ENCODE results near the gene POLD3.
"Not testable (repeated sequence)": the region's sequence is repeated elsewhere in the genome, so short reads cannot be mapped to it uniquely, and the experiment has no call there.

Gene POLD3

DNA sequence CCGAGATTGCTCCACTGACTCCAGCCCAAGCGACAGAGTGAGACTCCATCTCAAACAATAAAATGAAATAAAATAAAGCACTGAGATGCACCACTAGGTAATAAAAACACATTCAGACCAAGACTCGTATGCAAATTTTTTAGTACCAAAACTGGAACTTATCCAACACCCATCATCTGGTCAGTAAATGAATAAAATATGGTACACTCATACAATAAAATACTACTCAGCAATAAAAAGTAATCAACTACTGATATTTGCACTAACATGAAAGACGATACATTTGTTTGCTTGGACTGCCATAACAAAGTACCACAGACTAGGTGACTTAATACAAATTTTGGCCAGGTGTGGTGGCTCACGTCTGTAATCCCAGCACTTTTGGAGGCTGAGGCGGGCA, 17.8 kb upstream of the POLD3 start:
- no peak overlapping the region for H3K4me3 Mint-ChIP-seq
- H3K27ac Mint-ChIP-seq: no peak overlapping the region
- H3K4me1 Mint-ChIP-seq (ENCODE audit: low read depth): no peaks in the 10 kb centered on the region
- no peaks in the 10 kb centered on the region for H3K27me3 Mint-ChIP-seq
- H3K36me3 Mint-ChIP-seq (ENCODE audit: low read depth): no peaks in the 10 kb centered on the region
- H3K9me3 Mint-ChIP-seq: no peaks in the 10 kb centered on the region

DNA sequence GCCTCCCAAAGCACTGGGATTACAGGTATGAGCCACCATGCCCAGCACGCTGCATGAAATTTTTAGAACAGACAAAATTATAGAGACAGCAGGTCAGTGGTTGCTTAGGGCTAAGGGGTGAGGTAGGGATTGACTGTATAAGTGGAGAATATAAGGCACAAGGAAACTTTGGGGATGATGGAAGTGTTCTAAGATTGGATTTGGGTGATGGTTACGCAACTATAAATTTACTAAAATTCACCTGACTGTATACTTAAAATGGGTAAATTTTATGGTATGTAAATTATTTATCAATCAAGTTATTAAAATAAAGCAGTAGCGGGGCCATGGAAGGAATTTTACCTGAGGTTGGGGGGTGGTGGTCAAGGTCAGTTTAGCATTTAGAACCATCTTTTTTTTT, 16.4 kb upstream of the POLD3 start:
- H3K4me3 Mint-ChIP-seq: no peak overlapping the region
- no peaks in the 10 kb centered on the region for H3K27me3 Mint-ChIP-seq
- H3K27ac Mint-ChIP-seq: no peak overlapping the region
- no peaks in the 10 kb centered on the region for H3K9me3 Mint-ChIP-seq
- no peaks in the 10 kb centered on the region for H3K4me1 Mint-ChIP-seq (ENCODE audit: low read depth)
- no peaks in the 10 kb centered on the region for H3K36me3 Mint-ChIP-seq (ENCODE audit: low read depth)

DNA sequence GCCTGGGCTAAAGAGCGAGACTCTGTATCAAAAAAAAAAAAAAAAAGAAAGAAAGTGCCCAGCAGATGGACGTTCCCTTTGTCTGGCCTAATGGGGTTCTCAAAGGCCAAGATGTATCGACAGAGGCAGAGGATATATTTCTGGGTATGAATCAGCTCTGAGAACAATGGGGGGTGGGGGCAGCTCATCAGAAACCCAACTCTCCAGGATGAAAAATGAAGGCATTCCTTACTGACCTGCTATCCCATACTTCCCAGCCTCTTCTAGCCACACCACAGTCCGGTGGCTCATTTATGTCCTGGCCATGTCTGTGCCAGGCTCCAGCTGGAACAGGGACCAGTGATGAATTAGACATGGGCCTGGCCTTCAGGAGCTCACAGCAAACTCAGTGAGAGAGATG, 15.2 kb upstream of the POLD3 start:
- Mint-ChIP-seq H3K4me3 (no peak overlapping the region), H3K9me3 (no peaks in the 10 kb centered on the region), H3K4me1 (ENCODE audit: low read depth) (no peaks in the 10 kb centered on the region), H3K27me3 (no peaks in the 10 kb centered on the region), H3K27ac (no peak overlapping the region), H3K36me3 (ENCODE audit: low read depth) (no peaks in the 10 kb centered on the region)

DNA sequence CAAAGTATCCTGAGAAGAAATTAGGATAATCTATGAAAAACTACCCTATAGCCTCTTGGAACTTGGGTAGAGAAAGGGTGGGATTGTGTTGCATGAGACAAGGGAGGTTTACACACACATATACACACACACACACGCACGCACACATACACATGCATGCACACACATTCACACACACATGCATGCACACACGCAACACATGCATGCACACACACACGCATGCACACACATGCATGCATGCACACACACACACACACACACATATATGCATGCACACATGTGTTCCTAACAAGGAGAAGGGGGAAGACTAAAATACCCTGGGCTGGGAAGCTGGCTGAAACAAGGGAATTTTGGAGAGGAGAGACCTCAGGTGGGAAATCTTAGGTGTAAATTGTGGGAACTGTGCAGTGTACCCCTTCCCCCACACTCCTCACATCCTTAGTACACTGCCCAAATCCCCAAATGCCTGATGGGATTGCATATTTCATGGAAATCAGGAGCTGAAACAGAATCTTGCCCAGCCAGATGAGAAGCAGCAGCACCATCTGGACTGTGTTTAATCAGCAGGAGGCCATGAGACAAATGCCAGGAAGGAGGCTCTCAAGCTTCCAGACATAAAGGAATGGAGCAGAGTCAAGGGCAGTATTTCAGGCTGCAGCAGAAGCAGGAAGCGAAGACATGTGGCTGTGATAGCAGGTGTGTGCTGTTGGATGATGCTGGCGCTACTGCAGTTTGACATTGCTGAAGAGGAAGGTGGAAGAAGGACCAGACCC, 14.6 kb upstream of the POLD3 start:
- Mint-ChIP-seq H3K4me1 (ENCODE audit: low read depth) (no peaks in the 10 kb centered on the region), H3K27me3 (no peaks in the 10 kb centered on the region), H3K27ac (no peak overlapping the region), H3K9me3 (no peaks in the 10 kb centered on the region), H3K36me3 (ENCODE audit: low read depth) (no peaks in the 10 kb centered on the region), H3K4me3 (no peak overlapping the region)

DNA sequence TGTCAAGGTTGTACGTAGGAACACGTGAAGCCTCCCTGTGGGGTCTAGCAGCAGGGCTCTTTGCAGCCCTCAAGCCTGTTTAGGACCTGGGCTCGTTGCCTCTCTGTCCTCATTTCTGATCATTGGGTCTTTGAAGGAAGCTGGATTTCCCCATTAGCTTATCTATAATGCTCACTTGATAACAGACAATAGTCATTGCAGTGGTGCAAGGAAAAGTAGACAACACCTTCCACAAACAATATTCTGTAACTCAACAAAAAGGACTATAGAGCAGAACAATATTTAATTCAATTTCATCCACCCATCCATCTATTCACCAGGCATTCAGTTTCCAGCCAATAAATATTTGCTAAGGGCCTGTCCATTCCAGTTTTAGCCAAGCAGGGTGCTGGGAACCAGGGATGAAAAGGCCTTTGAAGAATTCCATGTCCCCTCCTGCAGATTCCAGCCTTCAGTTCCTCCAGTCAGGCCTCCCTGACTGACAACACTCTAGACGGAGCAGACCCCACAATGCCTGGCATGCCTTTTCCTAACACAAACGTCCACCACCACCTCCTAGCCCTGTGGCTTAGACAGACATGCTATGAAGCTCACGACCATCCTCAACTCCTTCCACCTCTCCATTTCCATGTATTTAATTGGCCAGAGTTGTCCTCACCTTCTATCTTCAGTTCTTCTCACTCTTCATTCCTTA, 12.7 kb upstream of the POLD3 start:
- no peak overlapping the region for H3K27ac Mint-ChIP-seq
- H3K36me3 Mint-ChIP-seq (ENCODE audit: low read depth): no peaks in the 10 kb centered on the region
- H3K27me3 Mint-ChIP-seq: no peaks in the 10 kb centered on the region
- no peaks in the 10 kb centered on the region for H3K4me1 Mint-ChIP-seq (ENCODE audit: low read depth)
- no peaks in the 10 kb centered on the region for H3K9me3 Mint-ChIP-seq
- H3K4me3 Mint-ChIP-seq: no peak overlapping the region

DNA sequence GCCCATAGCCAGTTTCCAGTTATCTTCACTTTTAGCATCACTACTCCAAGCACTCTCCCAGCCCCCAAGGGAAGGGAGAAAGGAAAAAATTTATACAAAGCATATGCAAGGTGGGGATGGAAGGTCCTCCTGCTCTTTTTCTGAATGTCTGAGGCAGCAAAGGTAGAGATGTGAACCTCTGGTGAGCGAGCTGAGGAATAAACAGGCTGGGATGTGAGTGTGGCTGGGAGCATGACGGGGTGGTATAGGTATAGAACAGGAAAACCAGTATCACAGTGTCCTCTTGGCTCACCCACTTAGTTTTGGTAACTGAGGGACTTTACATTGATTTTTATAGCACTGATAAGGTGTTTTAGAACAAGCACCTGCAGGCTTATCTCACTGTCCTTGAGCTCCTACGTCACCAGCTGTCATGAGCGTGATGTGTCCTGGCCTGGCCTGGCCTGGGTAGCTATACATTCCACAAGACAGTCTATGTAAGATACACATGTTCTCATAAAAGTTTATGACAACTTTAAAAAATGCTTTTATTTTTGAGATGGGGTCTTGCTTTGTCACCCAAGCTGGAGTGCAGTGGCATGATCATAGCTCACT, 10.3 kb upstream of the POLD3 start:
- Mint-ChIP-seq H3K4me3 (no peak overlapping the region), H3K4me1 (ENCODE audit: low read depth) (no peaks in the 10 kb centered on the region), H3K27ac (no peak overlapping the region), H3K9me3 (no peaks in the 10 kb centered on the region), H3K27me3 (no peaks in the 10 kb centered on the region), H3K36me3 (ENCODE audit: low read depth) (no peaks in the 10 kb centered on the region)

DNA sequence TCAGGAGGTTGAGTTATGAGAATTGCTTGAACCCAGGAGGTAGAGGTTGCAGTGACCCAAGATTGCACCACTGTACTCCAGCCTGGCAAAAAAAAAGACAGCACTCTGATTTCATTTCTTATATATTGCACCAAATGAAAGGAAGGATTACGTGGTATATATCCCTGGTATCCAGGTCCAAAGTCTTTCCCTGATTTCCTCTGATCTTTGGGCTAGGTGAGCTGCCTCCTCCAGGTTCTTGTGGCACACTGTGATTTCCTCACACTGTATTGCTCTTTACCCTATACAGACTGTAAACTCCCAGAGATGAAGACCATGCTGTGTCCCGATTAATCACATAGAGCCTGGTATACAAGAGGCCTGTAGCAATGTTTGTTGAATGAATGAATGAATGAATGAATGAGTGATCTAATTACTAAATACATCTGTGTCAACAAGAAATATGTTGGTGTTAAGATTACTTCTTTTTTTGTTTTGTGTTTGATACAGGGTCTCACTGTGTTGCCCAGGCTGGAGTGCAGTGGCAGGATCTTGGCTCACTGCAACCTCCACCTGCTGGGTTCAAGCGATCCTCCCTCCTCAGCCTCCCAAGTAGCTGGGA, 9.3 kb upstream of the POLD3 start:
- Mint-ChIP-seq H3K36me3 (ENCODE audit: low read depth) (no peaks in the 10 kb centered on the region), H3K4me3 (no peak overlapping the region), H3K27me3 (no peaks in the 10 kb centered on the region), H3K27ac (no peak overlapping the region), H3K9me3 (no peaks in the 10 kb centered on the region), H3K4me1 (ENCODE audit: low read depth) (no peaks in the 10 kb centered on the region)

DNA sequence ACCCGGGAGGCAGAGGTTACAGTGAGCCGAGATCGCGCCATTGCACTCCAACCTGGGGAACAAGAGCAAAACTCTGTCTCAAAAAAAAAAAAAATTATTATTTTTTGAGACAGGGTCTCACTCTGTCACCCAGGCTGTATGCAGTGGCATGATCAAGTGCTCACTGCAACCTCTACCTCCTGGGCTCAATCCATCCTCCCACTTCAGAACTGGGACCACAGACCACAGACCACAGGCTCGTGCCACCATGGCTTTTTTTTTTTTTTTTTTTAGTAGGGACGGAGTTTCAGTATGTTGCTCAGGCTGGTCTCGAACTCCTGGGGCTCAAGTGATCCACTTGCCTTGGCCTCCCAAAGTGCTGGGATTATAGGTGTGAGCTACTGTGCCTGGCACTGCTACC, 1.9 kb upstream of the POLD3 start:
- H3K4me3 Mint-ChIP-seq, H3K9me3 Mint-ChIP-seq: not testable (repeated sequence)

DNA sequence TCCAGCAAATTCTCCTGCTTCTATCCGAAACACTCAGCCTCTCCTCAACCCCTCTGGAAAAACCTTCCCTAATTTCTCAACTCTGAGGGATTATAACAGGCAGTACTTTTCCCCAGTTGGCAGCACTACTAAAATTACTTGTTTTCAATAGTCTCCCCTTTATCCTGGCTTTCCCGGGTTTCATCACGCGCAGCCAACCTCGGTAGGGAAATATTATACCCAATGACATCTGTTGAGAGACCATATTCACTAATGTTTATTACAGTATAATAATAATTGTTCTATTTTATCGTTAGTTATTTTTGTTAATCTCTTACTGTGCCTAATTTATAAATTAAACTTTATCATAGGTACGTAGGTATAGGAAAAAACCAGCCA, 330 bp upstream of the POLD3 start:
- Mint-ChIP-seq H3K36me3 (ENCODE audit: low read depth) (peaks cover 28% of the 10 kb centered on the region), H3K27me3 (no peaks in the 10 kb centered on the region), H3K4me3 (peak overlapping the region; percentile 98), H3K27ac (peak overlapping the region; percentile 96), H3K4me1 (ENCODE audit: low read depth) (peaks cover 39% of the 10 kb centered on the region), H3K9me3 (no peaks in the 10 kb centered on the region)

More for the DNA sequence above, 1.9 kb upstream of the POLD3 start:
- H3K27ac Mint-ChIP-seq, H3K27me3 Mint-ChIP-seq: not testable (repeated sequence)
- peaks cover 38% of the 10 kb centered on the region for H3K4me1 Mint-ChIP-seq (ENCODE audit: low read depth)
- peaks cover 19% of the 10 kb centered on the region for H3K36me3 Mint-ChIP-seq (ENCODE audit: low read depth)

DNA sequence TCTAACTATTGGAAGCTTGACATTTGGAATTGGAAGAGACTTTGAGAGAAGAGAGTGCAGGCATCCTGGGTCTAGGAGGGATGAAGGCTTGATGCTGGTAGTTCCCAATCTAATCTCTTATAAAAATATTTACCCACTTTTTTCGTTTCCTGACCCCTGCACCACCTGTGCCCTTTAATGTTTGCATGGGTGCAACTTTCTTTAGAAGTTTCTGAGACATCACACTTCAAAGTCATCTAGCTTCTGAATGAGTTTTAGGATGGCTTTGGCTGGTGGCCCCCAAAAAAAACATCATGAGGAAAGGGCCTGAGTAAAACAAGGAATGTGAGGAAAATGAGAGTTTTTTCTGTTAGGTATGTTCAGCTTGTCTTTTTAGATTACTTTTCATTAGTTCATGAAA, 1.1 kb downstream of the POLD3 start:
- H3K4me3 Mint-ChIP-seq: peak overlapping the region; percentile 98
- peaks cover 37% of the 10 kb centered on the region for H3K36me3 Mint-ChIP-seq (ENCODE audit: low read depth)
- H3K4me1 Mint-ChIP-seq (ENCODE audit: low read depth): peaks cover 39% of the 10 kb centered on the region
- H3K9me3 Mint-ChIP-seq: no peaks in the 10 kb centered on the region
- H3K27me3 Mint-ChIP-seq: no peaks in the 10 kb centered on the region
- H3K27ac Mint-ChIP-seq: peak overlapping the region; percentile 96

DNA sequence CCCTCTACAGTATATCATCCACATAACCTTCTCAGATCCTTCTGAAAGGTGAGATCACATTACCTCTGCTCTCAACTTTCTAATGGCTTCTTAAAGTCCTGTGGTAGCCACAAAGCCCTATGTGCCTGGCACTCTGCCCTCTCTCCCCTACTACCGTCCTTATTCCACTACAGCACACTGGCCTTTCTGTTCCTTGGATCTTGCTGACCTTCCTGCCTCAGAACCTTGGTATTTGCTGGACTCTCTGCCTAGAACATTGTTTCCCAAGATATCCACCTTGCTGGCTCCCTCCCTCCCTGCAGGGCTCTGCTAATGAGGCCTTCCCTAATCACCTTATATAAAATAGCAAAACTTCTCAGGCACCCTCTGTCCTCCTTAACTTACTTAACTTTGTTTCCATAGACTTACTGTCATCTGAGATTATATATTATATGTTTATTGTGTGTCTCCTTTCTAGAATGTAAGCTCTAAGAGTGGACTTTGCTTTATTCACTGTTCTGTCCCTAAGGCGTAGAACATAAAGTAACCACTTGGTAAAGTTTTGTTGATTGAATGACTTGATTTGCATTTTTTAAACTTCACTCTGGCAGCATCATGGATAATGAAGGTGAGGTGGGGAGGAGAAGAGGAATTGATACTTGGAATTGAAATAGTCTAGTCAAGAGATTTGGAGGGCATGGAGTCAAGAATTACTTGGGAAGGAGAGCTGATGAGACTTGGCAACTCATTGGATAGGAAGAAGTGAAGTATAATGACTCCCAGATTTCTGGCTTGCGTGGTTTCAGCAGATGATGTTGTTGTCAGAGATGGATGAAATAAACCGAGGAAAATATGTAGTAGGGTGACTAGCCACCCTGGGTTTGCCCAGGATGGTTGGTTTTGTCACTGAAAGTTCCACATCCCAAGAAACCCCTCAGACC, 10.5 kb downstream of the POLD3 start:
- Mint-ChIP-seq H3K9me3 (no peaks in the 10 kb centered on the region), H3K4me1 (ENCODE audit: low read depth) (no peaks in the 10 kb centered on the region), H3K27ac (no peak overlapping the region), H3K4me3 (no peak overlapping the region), H3K36me3 (ENCODE audit: low read depth) (peaks cover 34% of the 10 kb centered on the region), H3K27me3 (no peaks in the 10 kb centered on the region)

DNA sequence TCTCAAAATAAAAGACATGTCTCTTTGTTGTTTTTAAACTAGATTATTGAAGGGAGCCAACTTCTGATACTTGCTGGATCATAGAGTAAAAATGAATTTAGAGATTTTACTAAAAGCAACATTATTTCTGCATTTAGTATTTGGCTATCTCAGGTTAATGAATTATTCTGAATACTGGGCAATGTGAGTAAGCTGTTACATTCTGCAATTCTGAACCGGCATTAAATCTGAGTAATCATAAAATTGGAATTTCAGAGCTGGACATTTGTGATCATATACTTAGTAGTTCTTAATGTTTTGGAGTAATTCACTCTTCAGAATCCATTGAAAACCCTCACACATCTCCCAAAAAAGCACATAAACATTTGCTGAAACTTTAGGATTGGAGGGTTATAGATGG, 11.5 kb downstream of the POLD3 start:
- H3K27me3 Mint-ChIP-seq: no peaks in the 10 kb centered on the region
- no peak overlapping the region for H3K4me3 Mint-ChIP-seq
- no peak overlapping the region for H3K27ac Mint-ChIP-seq
- H3K9me3 Mint-ChIP-seq: no peaks in the 10 kb centered on the region
- H3K36me3 Mint-ChIP-seq (ENCODE audit: low read depth): peaks cover 34% of the 10 kb centered on the region
- no peaks in the 10 kb centered on the region for H3K4me1 Mint-ChIP-seq (ENCODE audit: low read depth)

DNA sequence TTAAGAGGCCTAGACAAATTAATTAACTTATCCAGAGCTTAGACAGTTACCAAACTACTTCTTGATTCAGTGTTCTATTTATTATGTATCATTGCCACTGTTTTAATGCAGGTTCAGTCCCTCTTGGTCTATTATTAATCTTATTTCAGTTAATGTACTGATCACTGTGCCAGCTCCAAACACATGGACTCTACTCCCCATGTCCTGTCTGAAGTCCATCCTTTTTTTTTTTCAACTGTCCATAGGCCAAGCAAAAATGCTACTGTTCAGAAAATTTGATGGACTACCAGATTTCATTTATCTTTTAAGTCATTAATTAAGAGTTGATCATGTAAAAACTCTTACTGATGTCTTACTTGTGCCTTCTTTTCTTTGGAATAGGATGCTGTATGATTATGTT, 11.9 kb downstream of the POLD3 start:
- H3K27me3 Mint-ChIP-seq: no peaks in the 10 kb centered on the region
- no peak overlapping the region for H3K27ac Mint-ChIP-seq
- no peaks in the 10 kb centered on the region for H3K9me3 Mint-ChIP-seq
- peaks cover 35% of the 10 kb centered on the region for H3K36me3 Mint-ChIP-seq (ENCODE audit: low read depth)
- H3K4me1 Mint-ChIP-seq (ENCODE audit: low read depth): no peaks in the 10 kb centered on the region
- H3K4me3 Mint-ChIP-seq: no peak overlapping the region

DNA sequence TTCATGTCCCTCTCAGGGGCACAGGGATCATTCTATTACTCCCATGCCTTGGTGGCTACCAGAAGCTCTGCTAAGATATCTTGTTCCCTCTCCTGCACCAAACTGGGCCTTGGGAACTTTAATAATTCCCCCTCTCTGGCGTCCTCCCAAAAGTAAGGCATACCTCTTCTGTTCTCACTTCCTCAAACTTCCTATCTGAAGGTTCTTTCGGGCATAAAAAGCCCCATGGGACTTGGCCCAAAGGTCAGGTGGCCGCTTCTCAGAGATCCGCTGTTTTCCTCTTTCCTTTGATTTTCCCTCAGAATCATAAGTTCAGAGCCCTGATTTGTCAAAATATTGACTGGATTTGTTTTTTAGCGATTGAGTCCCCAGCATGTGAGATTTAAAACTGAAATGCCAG, 13.0 kb downstream of the POLD3 start:
- no peak overlapping the region for H3K27ac Mint-ChIP-seq

More for the DNA sequence above, 13.0 kb downstream of the POLD3 start:
- Mint-ChIP-seq H3K9me3 (no peaks in the 10 kb centered on the region), H3K27me3 (no peaks in the 10 kb centered on the region), H3K36me3 (ENCODE audit: low read depth) (peaks cover 37% of the 10 kb centered on the region), H3K4me3 (no peak overlapping the region), H3K4me1 (ENCODE audit: low read depth) (no peaks in the 10 kb centered on the region)
